Ishikawa (cell line): ENCODE measurements around the gene PLAAT5.

Source experiments
- RAD21 ChIP-seq: IDR thresholded peaks from 2 replicates; pipeline ENCODE4 v1.6.1; 2012; ENCODE audit warnings: low read depth
- REST ChIP-seq: IDR thresholded peaks from 2 replicates; pipeline ENCODE4 v1.6.1; 2012; ENCODE audit warnings: low read depth, mild to moderate bottlenecking
- TF ChIP-seq, protein P1 (sequence below): IDR thresholded peaks from 2 replicates; pipeline ENCODE4 v1.6.1; 2012

- TF ChIP-seq RAD21 (no peak), REST (no peak)
- TF ChIP-seq, protein P1, sequence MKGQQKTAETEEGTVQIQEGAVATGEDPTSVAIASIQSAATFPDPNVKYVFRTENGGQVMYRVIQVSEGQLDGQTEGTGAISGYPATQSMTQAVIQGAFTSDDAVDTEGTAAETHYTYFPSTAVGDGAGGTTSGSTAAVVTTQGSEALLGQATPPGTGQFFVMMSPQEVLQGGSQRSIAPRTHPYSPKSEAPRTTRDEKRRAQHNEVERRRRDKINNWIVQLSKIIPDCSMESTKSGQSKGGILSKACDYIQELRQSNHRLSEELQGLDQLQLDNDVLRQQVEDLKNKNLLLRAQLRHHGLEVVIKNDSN = no peak
These were observed 15.9 kb upstream of the PLAAT5 start for GRCh38 chr11:63506876-63507275.
